ACC112 (cell line): ENCODE results near the gene RNLS.
A peak's percentile ranks its signal among the peaks of the same experiment; 100 is the strongest.

Experiments
- H2AFZ ChIP-seq: fragments of 200-600 bp; sonication (generic); one replicate; pipeline ENCODE4 v1.6.0; 2017; ENCODE audit warnings: antibody characterized with exemption, low read length; ENCODE audit not compliant: unreplicated experiment
- H3K27ac ChIP-seq: fragments of 200-600 bp; sonication (generic); 2 replicates; pipeline ENCODE4 v1.5.1; 2014; ENCODE audit warnings: low read depth, mild to moderate bottlenecking, antibody characterized with exemption, low read length, moderate library complexity
- H3K27me3 ChIP-seq: fragments of 200-600 bp; sonication (generic); 2 replicates; pipeline ENCODE4 v1.6.1; 2014; ENCODE audit warnings: mild to moderate bottlenecking, antibody characterized with exemption, low read length, moderate library complexity, mixed read lengths; ENCODE audit not compliant: insufficient read depth
- H3K36me3 ChIP-seq: fragments of 200-600 bp; sonication (generic); 2 replicates; pipeline ENCODE4 v1.6.1; 2016; ENCODE audit warnings: mild to moderate bottlenecking, antibody characterized with exemption, low read length, moderate library complexity, mixed read lengths; ENCODE audit not compliant: insufficient read depth
- H3K4me1 ChIP-seq: fragments of 200-600 bp; sonication (generic); one replicate; pipeline ENCODE4 v1.6.1; 2016; ENCODE audit warnings: low read length, mixed read lengths; ENCODE audit not compliant: insufficient read depth, unreplicated experiment, control insufficient read depth
- H3K4me3 ChIP-seq: fragments of 200-600 bp; sonication (generic); 2 replicates; pipeline ENCODE4 v1.5.1; 2014; ENCODE audit warnings: mild to moderate bottlenecking, low read depth, low read length
- H3K79me2 ChIP-seq: fragments of 200-600 bp; sonication (generic); one replicate; pipeline ENCODE4 v1.6.0; 2016; ENCODE audit warnings: low read length; ENCODE audit not compliant: control insufficient read depth, unreplicated experiment, insufficient read depth

Gene RNLS

DNA sequence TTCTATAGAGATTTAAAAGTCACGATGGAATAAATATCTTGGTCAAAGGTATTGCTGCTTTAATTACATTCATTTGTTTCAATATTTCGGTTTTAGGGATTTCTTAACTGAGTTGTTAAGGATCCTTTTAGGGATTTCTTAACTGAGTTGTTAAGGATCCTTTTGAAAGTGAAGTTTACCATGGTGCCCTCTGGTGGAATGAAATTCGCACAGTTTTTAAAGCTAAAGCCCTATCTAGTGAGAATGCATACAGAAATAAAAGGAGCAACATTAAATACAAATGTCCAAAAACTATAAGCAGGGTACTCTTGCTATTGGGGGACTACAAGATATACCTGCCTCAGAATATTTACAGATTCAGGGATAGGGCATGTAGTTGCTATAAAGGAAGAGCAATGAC is 193.7 kb downstream of the RNLS start:
- Histone ChIP-seq H3K27me3 (no peaks in the 10 kb centered on the region), H3K4me1 (peaks cover 23% of the 10 kb centered on the region), H3K79me2 (no peaks in the 10 kb centered on the region), H3K4me3 (no peak overlapping the region), H2AFZ (no peak overlapping the region), H3K27ac (no peak overlapping the region), H3K36me3 (no peaks in the 10 kb centered on the region)

DNA sequence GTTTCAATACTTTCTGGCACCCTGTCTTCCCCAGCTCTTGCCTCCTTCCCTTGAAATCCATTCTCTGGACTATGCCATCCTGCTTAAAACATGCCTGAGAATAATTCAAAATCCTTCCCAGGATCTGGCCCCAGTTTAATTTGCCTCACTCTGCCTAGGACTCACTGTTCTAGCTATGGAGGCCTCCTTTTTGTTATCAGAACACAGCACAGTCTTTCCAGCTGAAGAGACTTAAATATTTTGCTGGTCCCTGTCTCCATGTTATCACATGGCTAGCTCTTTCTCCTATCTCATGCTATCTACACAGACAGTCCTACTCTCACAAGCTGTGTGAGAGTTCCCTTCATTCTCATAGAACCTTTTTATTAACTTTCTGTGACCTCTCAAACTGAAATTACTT is 194.8 kb downstream of the RNLS start:
- no peak overlapping the region for H2AFZ ChIP-seq
- H3K36me3 ChIP-seq, result no peaks in the 10 kb centered on the region
- H3K4me1 ChIP-seq, result peaks cover 23% of the 10 kb centered on the region
- no peaks in the 10 kb centered on the region for H3K27me3 ChIP-seq
- no peaks in the 10 kb centered on the region for H3K79me2 ChIP-seq
- H3K27ac ChIP-seq, result no peak overlapping the region
- no peak overlapping the region for H3K4me3 ChIP-seq

DNA sequence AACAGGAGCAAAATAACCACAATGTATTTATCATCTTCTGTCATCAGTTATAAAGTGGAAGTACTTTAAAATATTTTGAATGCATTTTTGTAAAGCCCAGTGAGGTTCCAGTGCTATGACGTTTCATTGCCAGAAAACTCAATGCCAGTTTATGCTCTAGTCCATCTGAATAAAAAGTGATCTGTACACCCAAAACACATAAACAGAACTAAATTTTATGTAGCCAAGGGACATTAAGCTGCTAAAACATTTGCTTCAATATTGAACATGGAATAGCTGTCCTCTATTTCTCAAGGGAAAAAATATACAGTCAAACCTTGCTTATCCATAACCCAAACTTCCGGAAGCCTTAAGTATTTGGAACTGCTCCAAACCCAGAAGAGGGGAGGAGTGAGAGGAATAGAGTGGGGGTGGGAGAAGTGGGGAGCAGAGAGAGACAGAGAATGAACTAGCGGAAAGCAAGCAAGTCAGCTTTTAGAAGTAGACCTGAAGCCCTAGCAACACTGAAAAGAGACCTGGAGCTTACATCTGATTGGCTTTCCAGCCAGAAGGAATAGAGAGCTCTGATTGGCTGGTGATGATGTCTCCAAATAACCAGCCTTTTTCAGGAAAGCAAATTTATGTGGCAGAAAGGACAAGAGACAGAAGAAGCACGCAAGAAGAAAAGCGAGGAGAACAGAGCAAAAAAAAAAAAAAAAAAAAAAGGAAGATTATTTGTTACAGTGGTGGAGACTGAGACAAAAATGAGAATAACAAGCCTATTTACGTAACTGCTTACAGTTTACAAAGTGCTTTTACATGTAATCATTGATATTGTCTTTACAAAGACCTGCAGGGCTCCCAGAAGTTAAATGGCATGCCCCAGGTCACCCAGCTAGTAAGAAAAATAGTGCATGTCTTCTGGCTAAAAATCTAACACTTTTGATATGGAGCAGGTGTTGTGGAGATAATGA is 196.0 kb downstream of the RNLS start:
- H3K4me1 ChIP-seq, result peaks cover 23% of the 10 kb centered on the region
- no peak overlapping the region for H3K4me3 ChIP-seq
- H3K79me2 ChIP-seq, result no peaks in the 10 kb centered on the region
- no peaks in the 10 kb centered on the region for H3K36me3 ChIP-seq
- H2AFZ ChIP-seq, result peak overlapping the region; percentile 4
- no peak overlapping the region for H3K27ac ChIP-seq
- H3K27me3 ChIP-seq, result no peaks in the 10 kb centered on the region

DNA sequence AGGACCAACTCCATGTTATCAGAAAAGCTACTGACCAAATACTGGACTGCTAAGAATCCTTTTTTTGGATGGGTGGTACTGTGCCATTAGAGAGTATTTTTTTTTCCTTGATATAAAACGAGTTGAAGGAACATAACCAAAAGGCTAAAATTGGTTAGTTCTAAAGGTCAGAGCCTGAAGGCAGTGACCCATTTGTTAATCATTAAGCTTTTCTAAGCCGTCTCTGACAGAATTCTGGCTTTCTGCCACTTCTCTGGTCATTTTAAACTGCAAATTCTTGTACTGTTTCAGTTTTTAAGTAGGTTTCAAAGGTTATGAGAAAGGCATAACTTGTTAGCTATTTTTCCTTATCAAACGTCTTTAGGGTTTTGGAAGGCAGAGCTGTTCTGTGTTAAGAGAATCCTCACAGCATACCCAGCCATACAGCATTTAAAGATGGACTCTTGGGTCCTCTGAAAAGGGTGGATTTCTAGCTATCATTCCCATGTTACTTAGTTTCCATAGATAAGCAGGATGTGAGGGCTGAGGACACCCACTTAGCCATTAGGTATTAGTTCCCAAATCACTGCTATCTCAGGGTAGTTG is 196.8 kb downstream of the RNLS start:
- Histone ChIP-seq H3K27ac (no peak overlapping the region), H3K36me3 (no peaks in the 10 kb centered on the region), H3K27me3 (no peaks in the 10 kb centered on the region), H3K4me3 (no peak overlapping the region), H2AFZ (peak overlapping the region; percentile 4), H3K79me2 (no peaks in the 10 kb centered on the region), H3K4me1 (peaks cover 23% of the 10 kb centered on the region)

DNA sequence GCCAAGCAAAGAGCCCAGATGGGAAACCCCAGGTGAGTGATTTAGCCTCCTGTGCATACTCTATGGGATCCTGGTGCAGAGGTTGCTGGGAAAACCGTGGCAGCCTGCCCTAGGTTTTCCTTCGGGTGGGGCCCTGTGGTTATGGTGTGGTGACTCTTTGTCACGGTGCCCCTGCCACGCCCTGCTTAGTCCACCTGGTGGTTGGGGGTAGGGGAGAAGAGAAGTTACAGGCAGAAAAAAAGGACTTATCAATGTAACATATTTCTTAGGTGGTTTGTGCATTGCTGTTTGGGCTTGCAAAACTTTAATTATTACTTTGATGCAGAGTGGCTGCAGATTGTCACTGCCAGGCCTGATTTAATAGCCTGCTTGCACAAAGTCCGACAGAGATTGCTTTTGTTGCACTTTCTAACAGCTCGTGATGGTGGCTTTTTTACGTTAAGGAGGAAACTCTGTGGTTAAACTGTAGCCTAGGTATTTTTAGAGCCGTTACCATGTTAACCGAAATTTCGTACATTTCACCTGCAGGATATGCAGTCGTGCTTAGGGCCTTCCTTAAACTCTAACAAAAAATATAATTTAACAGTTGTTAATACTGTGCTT is 197.4 kb downstream of the RNLS start:
- H3K79me2 ChIP-seq, result no peaks in the 10 kb centered on the region
- H3K4me3 ChIP-seq, result no peak overlapping the region
- no peak overlapping the region for H2AFZ ChIP-seq
- peaks cover 23% of the 10 kb centered on the region for H3K4me1 ChIP-seq
- no peaks in the 10 kb centered on the region for H3K27me3 ChIP-seq
- no peaks in the 10 kb centered on the region for H3K36me3 ChIP-seq
- no peak overlapping the region for H3K27ac ChIP-seq

DNA sequence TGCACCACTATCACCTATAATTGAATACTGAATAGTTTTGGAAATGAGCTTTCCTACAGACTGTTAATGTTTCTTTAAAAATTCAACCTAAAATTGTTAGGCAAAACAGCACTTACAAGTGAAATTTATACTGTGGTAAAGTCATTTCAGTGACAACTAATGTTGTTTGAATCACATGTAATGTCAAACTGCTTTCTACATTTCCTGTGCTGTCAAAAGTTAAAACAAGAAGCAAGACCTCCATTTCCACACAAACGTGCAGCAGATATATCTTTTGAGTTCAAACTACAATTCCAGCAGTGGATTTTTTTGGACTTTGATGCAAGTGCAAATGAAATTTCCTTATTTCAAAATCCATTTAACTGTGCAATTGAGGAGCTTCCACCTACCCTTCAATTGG is 199.8 kb downstream of the RNLS start:
- no peak overlapping the region for H3K4me3 ChIP-seq
- no peak overlapping the region for H3K27ac ChIP-seq
- H3K79me2 ChIP-seq, result no peaks in the 10 kb centered on the region
- no peak overlapping the region for H2AFZ ChIP-seq
- peaks cover 24% of the 10 kb centered on the region for H3K4me1 ChIP-seq
- no peaks in the 10 kb centered on the region for H3K27me3 ChIP-seq
- H3K36me3 ChIP-seq, result no peaks in the 10 kb centered on the region

DNA sequence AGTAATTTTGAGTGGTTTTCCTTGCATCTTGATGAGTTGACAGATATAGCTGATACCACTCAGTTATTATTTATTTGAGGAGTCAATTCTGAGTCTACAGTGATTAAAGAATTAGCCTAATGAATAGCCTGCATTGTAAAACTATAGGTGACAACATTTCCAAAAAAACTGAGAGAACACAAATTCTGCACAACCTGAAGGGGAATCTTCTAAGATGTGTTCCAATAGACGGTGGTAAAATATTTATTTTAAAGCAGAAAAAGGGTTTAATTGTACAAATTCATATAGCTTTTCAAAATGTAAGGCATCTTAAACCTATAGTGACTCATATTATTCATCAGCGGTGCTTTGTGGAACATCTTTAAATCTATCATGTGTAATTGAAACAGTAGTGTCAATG is 200.4 kb downstream of the RNLS start:
- peaks cover 24% of the 10 kb centered on the region for H3K4me1 ChIP-seq
- H3K27ac ChIP-seq, result no peak overlapping the region

DNA sequence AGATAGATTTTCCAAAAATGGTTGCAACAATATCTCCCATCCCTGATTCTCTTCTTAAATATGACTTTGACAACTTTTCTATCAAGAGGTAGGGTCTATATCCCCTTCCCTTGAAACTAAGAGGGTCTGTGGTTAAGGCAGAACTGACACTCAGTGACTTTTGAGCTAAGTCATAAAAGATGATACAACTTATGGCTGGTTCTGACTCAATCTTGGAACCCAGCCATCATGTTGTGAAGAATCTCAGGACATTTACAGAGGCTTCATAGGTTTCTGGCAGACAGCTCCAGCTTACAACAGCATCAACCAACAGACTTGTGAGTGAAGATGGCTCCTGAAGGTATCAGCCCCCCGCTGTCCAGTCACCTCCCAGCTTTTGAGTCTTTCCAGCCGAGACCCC is 203.5 kb downstream of the RNLS start:
- Histone ChIP-seq H3K4me3 (no peak overlapping the region), H3K27me3 (no peaks in the 10 kb centered on the region), H2AFZ (no peak overlapping the region), H3K27ac (no peak overlapping the region), H3K4me1 (peaks cover 7% of the 10 kb centered on the region), H3K36me3 (no peaks in the 10 kb centered on the region), H3K79me2 (no peaks in the 10 kb centered on the region)

More for the DNA sequence above, 200.4 kb downstream of the RNLS start:
- Histone ChIP-seq H3K79me2 (no peaks in the 10 kb centered on the region), H3K4me3 (no peak overlapping the region), H3K27me3 (no peaks in the 10 kb centered on the region), H3K36me3 (no peaks in the 10 kb centered on the region), H2AFZ (no peak overlapping the region)

DNA sequence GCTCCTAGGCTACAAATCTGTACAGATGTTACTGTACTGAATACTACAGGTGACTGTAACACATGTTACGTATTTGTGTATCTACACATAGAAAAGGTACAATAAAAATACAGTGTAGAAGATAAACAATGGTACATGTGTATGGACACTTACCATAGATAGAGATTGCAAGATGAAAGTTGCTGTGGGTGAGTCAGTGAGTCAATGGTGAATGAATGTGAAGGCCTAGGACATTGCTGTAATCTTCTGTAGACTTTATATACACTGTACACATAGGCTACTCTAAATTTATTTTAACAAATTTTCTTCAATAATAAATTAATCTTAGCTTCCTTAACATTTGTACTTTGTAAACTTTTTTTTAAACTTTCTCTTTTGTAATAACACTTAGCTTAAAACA is 205.6 kb downstream of the RNLS start:
- Histone ChIP-seq H2AFZ (no peak overlapping the region), H3K79me2 (no peaks in the 10 kb centered on the region), H3K27ac (no peak overlapping the region), H3K4me3 (no peak overlapping the region), H3K4me1 (peaks cover 7% of the 10 kb centered on the region), H3K27me3 (no peaks in the 10 kb centered on the region), H3K36me3 (no peaks in the 10 kb centered on the region)

DNA sequence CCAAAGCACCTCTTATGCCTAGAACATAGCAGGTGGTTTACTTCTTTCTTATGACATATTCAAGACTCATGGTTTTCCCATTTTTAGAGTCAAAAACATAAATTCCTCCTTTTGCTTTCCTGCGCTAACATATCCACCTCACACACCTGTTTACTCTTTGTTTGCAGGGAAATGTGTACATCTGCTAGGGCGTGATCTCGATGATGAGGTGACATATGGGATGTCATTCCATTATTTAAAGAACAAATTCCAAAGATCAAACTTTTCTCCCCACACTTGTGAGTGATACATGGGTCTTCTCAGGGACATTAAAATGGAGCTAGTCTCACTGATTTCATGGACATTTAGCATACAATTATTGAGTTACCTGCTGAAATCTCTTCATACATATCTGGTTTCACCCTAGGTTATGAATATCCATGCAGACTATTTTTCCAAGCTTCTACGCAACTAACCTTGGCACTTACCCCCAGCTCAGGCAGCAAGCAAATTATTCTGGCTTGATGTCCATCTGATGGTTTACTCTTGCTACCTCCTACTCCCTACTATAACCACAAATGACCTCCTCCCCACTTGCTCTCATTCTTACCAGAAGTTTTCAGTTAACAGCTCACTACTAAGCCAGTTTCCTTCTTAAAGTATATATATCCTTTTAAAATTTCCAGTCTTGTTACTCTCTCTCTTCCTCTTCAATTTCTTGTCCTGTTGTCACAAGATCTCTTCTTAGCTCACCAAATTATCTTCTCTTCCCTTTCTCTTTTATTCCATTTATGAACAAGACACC is 208.5 kb downstream of the RNLS start:
- H3K4me3 ChIP-seq, result no peak overlapping the region
- H3K27ac ChIP-seq, result no peak overlapping the region
- H3K27me3 ChIP-seq, result no peaks in the 10 kb centered on the region
- H3K4me1 ChIP-seq, result peaks cover 3% of the 10 kb centered on the region
- H3K79me2 ChIP-seq, result no peaks in the 10 kb centered on the region
- H3K36me3 ChIP-seq, result no peaks in the 10 kb centered on the region
- H2AFZ ChIP-seq, result no peak overlapping the region
